D721Med (cell line): Measurements from ENCODE around the gene ADAMTS3.
"Not testable (repeated sequence)": the region's sequence is repeated elsewhere in the genome, so short reads cannot be mapped to it uniquely, and the experiment has no call there.

ENCODE experiments used
- DNase-seq: peaks from one replicate; pipeline ENCODE4 v3.0.0; 2011; ENCODE audit warnings: low spot score; ENCODE audit not compliant: insufficient read length
- FAIRE-seq: peaks from 2 replicates; lab custom pipeline; 2011; peaks lifted over from hg19 to GRCh38; lab: Jason Lieb, UNC
- CTCF ChIP-seq: IDR thresholded peaks from 2 replicates; pipeline ENCODE4 v1.5.1; 2012; ENCODE audit warnings: mild to moderate bottlenecking, control low read depth; ENCODE audit not compliant: insufficient read depth; ENCODE audit errors: missing control alignments

The ADAMTS3 gene

GRCh38 chr4:72552447-72552846, 16.6 kb downstream of the ADAMTS3 start:
- no peak for FAIRE-seq
- no peak for DNase-seq
- no peak for TF ChIP-seq CTCF

GRCh38 chr4:72546456-72546855, 22.6 kb downstream of the ADAMTS3 start:
- no peak for FAIRE-seq
- no peak for DNase-seq
- TF ChIP-seq CTCF, result no peak

- FAIRE-seq, DNase-seq: not testable (repeated sequence)
These were observed 28.3 kb downstream of the ADAMTS3 start for GRCh38 chr4:72540694-72541093.

- TF ChIP-seq CTCF, result no peak
- FAIRE-seq (no peak), DNase-seq (no peak)
These were observed 31.0 kb downstream of the ADAMTS3 start for GRCh38 chr4:72538006-72538405.

GRCh38 chr4:72536443-72536842, 32.6 kb downstream of the ADAMTS3 start:
- FAIRE-seq (no peak), DNase-seq (no peak)
- no peak for TF ChIP-seq CTCF

GRCh38 chr4:72531768-72532290, 37.2 kb downstream of the ADAMTS3 start:
- TF ChIP-seq CTCF, result no peak
- DNase-seq, result no peak
- FAIRE-seq, result no peak

- FAIRE-seq, result no peak
- TF ChIP-seq CTCF, result no peak
- no peak for DNase-seq
These were observed 37.7 kb downstream of the ADAMTS3 start for GRCh38 chr4:72531322-72531721.
